HPDE6-E6E7 (cell line): ENCODE results near the gene DPEP3.

Experiments used
- DNase-seq: peaks from one replicate; pipeline ENCODE4 v3.0.0; 2011; ENCODE audit warnings: missing footprints; ENCODE audit errors: extremely low spot score

Gene DPEP3

GRCh38 chr16:67967183-67967957 lies 12.9 kb downstream of the DPEP3 start:
- DNase-seq: no peak

GRCh38 chr16:67966549-67967182 lies 13.6 kb downstream of the DPEP3 start:
- no peak for DNase-seq

- no peak for DNase-seq
Measured at GRCh38 chr16:67965668-67966548, 14.4 kb downstream of the DPEP3 start.

- DNase-seq: no peak
Measured at GRCh38 chr16:67964477-67965131, 15.7 kb downstream of the DPEP3 start.

- DNase-seq: no peak
Measured at GRCh38 chr16:67963662-67964321, 16.5 kb downstream of the DPEP3 start.

GRCh38 chr16:67963292-67963661 lies 17.0 kb downstream of the DPEP3 start:
- DNase-seq: no peak

- DNase-seq: no peak
Measured at GRCh38 chr16:67962135-67962534, 18.2 kb downstream of the DPEP3 start.

GRCh38 chr16:67961551-67961957 lies 18.7 kb downstream of the DPEP3 start:
- DNase-seq: peak; percentile 100

GRCh38 chr16:67959536-67960329 lies 20.6 kb downstream of the DPEP3 start:
- DNase-seq: no peak

- DNase-seq: no peak
Measured at GRCh38 chr16:67957622-67958021, 22.7 kb downstream of the DPEP3 start.

GRCh38 chr16:67954421-67955196 lies 25.7 kb downstream of the DPEP3 start:
- no peak for DNase-seq

- DNase-seq: no peak
Measured at GRCh38 chr16:67953641-67954375, 26.5 kb downstream of the DPEP3 start.

GRCh38 chr16:67951485-67951884 lies 28.8 kb downstream of the DPEP3 start:
- no peak for DNase-seq

GRCh38 chr16:67950335-67950843 lies 29.9 kb downstream of the DPEP3 start:
- DNase-seq: no peak

- DNase-seq: no peak
Measured at GRCh38 chr16:67949645-67950044, 30.7 kb downstream of the DPEP3 start.

- no peak for DNase-seq
Measured at GRCh38 chr16:67948015-67948414, 32.3 kb downstream of the DPEP3 start.

- no peak for DNase-seq
Measured at GRCh38 chr16:67946966-67947558, 33.2 kb downstream of the DPEP3 start.

GRCh38 chr16:67946128-67946569 lies 34.1 kb downstream of the DPEP3 start:
- no peak for DNase-seq
